Measurements from ENCODE around the gene ECI1.

The ECI1 gene

GRCh38 chr16:2195322-2196161 lies 55.8 kb downstream of the ECI1 start:
- no peak for DNase-seq (ENCODE audit: low read depth)

DNA sequence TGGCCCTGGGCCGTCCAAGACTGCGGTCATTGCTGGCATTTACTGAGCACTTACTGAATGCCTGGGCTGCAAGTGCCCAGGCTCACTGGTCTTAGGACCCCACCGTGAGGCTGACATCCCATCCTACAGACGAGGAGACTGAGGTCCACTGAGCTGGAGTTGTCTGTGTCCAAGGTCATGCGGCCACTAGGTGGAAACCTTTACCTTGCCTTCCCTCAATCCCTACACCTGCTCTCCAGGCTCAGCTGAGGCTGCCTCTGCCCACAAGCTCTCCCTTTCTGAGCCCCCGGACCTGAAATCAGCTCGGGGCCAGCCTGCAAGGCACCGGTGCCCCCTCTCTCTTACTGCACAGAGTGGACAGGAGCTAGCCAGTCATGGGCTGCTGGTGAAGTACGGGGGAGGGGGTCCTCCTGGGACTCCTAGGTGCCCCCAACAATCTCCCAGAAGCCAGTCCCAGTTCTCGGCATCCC lies 56.5 kb downstream of the ECI1 start:
- peak; percentile 16 for DNase-seq (ENCODE audit: low read depth)

DNA sequence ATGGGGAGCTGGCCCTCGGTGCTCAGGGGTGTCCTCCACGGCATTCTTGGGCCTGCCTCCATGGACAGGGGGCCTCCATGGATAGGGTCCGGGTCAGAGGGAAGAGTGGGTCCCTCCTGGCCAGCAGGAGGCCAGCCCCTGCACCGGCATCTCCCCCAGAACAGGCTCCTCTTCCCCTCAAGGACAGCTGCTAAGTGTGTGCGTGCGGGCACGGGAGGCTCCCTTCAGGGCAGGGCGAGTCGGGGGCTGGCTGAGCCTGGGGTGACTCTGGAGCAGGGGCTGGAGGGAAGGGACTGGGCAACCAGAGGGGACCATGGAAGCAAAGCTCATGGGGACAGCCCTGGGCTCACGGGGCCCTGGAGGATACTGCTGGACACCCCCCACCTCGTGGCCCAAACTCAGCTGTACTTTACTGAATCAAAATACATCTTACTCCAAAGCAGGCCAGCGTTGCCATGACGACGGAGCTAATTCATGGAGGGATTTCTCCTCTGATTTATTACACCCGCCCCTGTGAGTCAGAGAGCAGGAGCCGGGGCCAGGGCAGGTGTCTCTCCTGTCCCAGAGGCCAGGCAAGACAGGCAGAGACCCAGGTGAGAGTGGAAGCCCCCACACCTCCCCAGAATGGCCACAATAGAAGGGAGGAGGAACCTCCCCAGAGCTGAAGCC lies 57.1 kb downstream of the ECI1 start:
- DNase-seq (ENCODE audit: low read depth): no peak

DNA sequence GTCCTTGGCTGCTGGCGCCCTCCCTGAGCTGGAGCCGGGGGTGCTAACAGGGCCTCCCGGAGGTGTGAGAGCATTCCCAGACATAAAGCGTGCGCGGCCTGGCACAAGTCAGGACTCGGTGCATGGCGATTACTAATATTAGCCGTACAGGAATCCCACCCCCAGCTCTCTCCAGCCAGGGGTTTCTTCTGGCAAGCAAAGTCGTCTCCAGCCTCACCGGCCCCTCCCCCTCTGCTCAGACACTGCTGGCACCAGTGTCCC lies 60.0 kb downstream of the ECI1 start:
- no peak for DNase-seq (ENCODE audit: low read depth)

DNA sequence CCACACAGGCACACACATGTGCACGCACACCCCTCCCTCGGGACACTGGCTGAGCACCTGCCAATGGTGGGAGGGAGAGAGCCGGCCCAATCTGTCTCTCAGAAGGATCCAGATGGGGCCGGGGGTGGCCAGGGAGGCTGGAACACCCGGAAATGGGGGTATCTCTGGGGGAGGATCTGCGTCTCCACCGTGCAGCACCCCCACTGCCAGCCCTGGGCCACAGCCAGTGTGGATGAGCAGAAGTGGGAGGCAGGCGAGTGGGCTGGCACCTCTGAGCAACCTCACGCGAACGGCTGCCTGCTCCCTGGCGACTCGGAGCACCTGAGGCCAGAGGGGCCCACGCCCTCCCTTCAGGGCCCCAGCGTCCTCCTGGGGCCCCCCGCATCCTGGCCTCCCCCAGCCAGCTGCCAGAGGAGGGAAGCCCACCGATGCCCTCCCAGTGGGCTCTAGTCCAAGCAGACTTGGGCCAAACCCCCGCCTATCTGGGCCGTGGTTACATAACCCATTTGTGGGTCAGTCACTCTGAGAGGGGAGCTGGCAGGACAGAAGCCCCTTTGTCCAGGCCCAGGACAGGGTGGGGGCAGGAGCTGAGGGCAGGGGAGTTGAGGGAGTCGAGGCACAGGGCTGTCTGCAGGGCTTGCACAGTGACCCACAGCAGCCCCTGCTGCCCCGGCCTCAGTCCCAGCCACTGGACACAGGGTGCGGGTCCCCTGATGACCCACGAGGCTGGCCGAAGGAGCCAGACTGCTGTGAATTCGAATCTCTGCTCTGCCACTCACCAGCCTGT lies 60.5 kb downstream of the ECI1 start:
- no peak for DNase-seq (ENCODE audit: low read depth)

DNA sequence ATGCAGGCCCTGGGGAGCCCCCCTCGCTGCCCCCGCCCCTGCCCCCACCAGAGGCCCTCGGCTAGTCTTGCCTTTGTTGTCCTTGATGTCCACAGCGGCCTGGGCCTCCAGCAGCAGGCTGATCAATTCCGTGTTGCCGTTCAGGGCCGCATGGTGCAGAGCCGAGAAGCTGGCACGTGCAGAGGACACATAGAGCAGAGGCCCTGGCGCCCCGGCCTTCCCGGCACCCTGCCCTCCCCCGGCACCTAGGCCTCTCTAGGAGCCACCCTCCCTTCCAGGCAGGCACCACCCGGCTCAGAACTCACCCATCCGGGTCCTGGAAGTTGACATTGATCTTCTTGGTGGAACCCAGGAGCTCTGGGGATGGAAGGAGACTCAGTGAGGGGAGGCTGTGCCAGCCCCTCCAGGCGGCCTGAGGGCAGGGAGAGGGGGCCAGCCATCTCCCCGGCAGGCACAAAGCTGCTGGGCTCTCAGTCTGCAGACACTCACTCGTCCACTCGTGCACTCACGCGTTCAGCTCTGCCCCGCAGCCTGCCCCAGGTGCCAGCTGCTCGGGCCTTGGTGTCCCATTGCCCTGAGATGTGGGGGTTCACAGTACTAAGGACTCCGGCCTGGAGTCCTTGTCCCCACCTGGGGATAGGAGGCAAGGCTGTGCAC lies 61.3 kb downstream of the ECI1 start:
- DNase-seq (ENCODE audit: low read depth): no peak
